Measurements from ENCODE around the gene BPTF. TPM values are rescaled to one million over a fixed set of nuclear protein-coding genes. Genes with fewer than 3 reads are reported as not detected.
"Not testable (repeated sequence)": the region's sequence is repeated elsewhere in the genome, so short reads cannot be mapped to it uniquely, and the experiment has no call there.

Gene BPTF
- total and polyA plus RNA-seq, 2 experiments from 2014 or later, result 15.6 to 26.9 TPM

GRCh38 chr17:67838538-67838937 lies 13.2 kb downstream of the BPTF start:
- 95 to 97% methylated on average over 3 of the region's 3 CpGs for WGBS, 2 experiments (ENCODE audit: low coverage in 1 of 2, low lambda C conversion rate in 2 of 2, missing lambda C conversion rate in 2 of 2)

GRCh38 chr17:67841992-67842391 lies 16.7 kb downstream of the BPTF start:
- H4K20me1 ChIP-seq (ENCODE audit: insufficient read depth), result peaks cover 7% of the 10 kb centered on the region; the same call in 1 of the 2 replicates
- H3K4me3 ChIP-seq, result no peak overlapping the region
- no peak for TF ChIP-seq EZH2phosphoT487 (IDR thresholded peaks at IDR 0.05; ENCODE audit: insufficient read depth, low read depth)
- no peak for TF ChIP-seq EZH2 (IDR thresholded peaks at IDR 0.05; ENCODE audit: insufficient read depth, poor library complexity, severe bottlenecking)
- H3K4me2 ChIP-seq (ENCODE audit: unreplicated experiment), result peak overlapping the region; percentile 9
- WGBS, 2 experiments (ENCODE audit: low coverage in 1 of 2, low lambda C conversion rate in 2 of 2, missing lambda C conversion rate in 2 of 2), result 94 to 97% methylated on average over 2 of the region's 2 CpGs
- DNase-seq, result peak; percentile 8
- H3K79me2 ChIP-seq (ENCODE audit: insufficient read depth), result peaks cover 100% of the 10 kb centered on the region
- no peaks in the 10 kb centered on the region for H3K9me2 ChIP-seq (ENCODE audit: insufficient read depth)
- H2AFZ ChIP-seq, result no peak overlapping the region
- no peaks in the 10 kb centered on the region for H3K9me3 ChIP-seq (ENCODE audit: low read depth)
- in situ Hi-C loops (cut with MboI), result no loop called here
- H3K27me3 ChIP-seq (replicated peaks; ENCODE audit: insufficient read depth), result no peaks in the 10 kb centered on the region
- H3K4me1 ChIP-seq (ENCODE audit: insufficient read depth), result peaks cover 25% of the 10 kb centered on the region
- H3F3A ChIP-seq (ENCODE audit: insufficient read depth), result peaks cover 23% of the 10 kb centered on the region
- 0 out of 2 replicates have a peak overlapping the region, but pooled peaks have one; percentile 0 for H3K9ac ChIP-seq
- H3K27ac ChIP-seq, result no peak overlapping the region
- no peaks in the 10 kb centered on the region for H3K36me3 ChIP-seq (ENCODE audit: low read depth)

More at GRCh38 chr17:67838538-67838937, 13.2 kb downstream of the BPTF start:
- DNase-seq, result no peak
- TF ChIP-seq EZH2 (IDR thresholded peaks at IDR 0.05; ENCODE audit: insufficient read depth, poor library complexity, severe bottlenecking) (no peak), EZH2phosphoT487 (IDR thresholded peaks at IDR 0.05; ENCODE audit: insufficient read depth, low read depth) (no peak)
- Histone ChIP-seq H3K9me2 (ENCODE audit: insufficient read depth) (no peaks in the 10 kb centered on the region), H3K4me3 (no peak overlapping the region), H3K9me3 (ENCODE audit: low read depth) (no peaks in the 10 kb centered on the region), H2AFZ (no peak overlapping the region), H3K36me3 (ENCODE audit: low read depth) (no peaks in the 10 kb centered on the region), H3K27me3 (replicated peaks; ENCODE audit: insufficient read depth) (no peaks in the 10 kb centered on the region), H4K20me1 (ENCODE audit: insufficient read depth) (no peaks in the 10 kb centered on the region; the same call in 1 of the 2 replicates), H3K79me2 (ENCODE audit: insufficient read depth) (peaks cover 95% of the 10 kb centered on the region), H3K9ac (no peak overlapping the region), H3K27ac (0 out of 2 replicates have a peak overlapping the region, but pooled peaks have one; percentile 77), H3K4me2 (ENCODE audit: unreplicated experiment) (no peak overlapping the region), H3F3A (ENCODE audit: insufficient read depth) (peaks cover 39% of the 10 kb centered on the region), H3K4me1 (ENCODE audit: insufficient read depth) (peaks cover 48% of the 10 kb centered on the region)
- in situ Hi-C loops (cut with MboI), result no loop called here

DNA sequence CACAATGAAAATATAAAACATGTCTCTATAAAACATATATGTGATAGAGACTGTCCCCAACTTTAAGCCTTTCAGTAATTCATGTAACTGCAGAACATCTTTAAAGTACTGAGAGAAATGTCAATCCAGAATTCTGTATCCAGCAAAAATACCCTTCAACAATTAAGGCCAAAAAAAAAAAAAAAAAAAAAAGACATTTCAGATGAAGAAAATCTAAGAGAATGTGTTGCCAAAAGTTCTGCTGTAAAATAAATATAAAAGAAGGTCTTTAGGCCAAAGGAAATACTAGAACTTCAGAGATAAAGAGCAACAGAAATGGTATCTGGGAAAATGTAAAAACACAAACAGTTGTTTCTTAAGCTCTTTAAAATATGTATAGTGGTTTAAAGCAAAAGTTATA lies 17.3 kb downstream of the BPTF start:
- TF ChIP-seq EZH2 (IDR thresholded peaks at IDR 0.05; ENCODE audit: insufficient read depth, poor library complexity, severe bottlenecking), result no peak
- TF ChIP-seq EZH2phosphoT487 (IDR thresholded peaks at IDR 0.05; ENCODE audit: insufficient read depth, low read depth), result no peak
- in situ Hi-C loops (cut with MboI), result no loop called here
- DNase-seq, result no peak
- Histone ChIP-seq H3K36me3 (ENCODE audit: low read depth) (no peaks in the 10 kb centered on the region), H3K27ac (no peak overlapping the region), H3F3A (ENCODE audit: insufficient read depth) (peaks cover 17% of the 10 kb centered on the region), H2AFZ (no peak overlapping the region), H3K27me3 (replicated peaks; ENCODE audit: insufficient read depth) (no peaks in the 10 kb centered on the region), H3K4me2 (ENCODE audit: unreplicated experiment) (peak overlapping the region; percentile 9), H3K9me3 (ENCODE audit: low read depth) (no peaks in the 10 kb centered on the region), H4K20me1 (ENCODE audit: insufficient read depth) (peaks cover 7% of the 10 kb centered on the region; the same call in 1 of the 2 replicates), H3K4me1 (ENCODE audit: insufficient read depth) (peaks cover 20% of the 10 kb centered on the region), H3K9me2 (ENCODE audit: insufficient read depth) (no peaks in the 10 kb centered on the region), H3K79me2 (ENCODE audit: insufficient read depth) (peaks cover 100% of the 10 kb centered on the region), H3K9ac (0 out of 2 replicates have a peak overlapping the region, but pooled peaks have one; percentile 0), H3K4me3 (no peak overlapping the region)

DNA sequence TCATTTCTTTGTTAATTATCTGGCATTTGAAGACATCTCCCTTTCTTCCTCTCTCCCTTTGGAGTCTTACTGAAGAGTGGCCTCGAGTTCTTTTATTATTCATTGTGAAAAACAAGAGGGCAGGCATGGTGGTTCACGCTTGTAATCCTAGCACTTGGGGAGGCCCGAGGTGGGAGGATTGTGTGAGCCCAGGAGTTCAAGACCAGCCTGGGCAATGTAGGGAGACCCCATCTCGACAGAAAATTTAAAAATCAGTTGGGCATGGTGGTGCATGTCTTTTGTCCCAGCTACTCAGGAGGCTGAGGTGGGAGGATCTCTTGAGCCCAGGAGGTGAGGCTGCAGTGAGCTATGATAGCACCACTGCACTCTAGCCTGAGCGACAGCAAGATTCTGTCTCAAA lies 20.1 kb downstream of the BPTF start:
- Histone ChIP-seq H3K9me2 (ENCODE audit: insufficient read depth) (no peaks in the 10 kb centered on the region), H3K9me3 (ENCODE audit: low read depth) (no peaks in the 10 kb centered on the region), H3K4me2 (ENCODE audit: unreplicated experiment) (no peak overlapping the region), H2AFZ (no peak overlapping the region), H3K4me3 (no peak overlapping the region), H4K20me1 (ENCODE audit: insufficient read depth) (peaks cover 7% of the 10 kb centered on the region; the same call in 1 of the 2 replicates), H3K9ac (no peak overlapping the region), H3F3A (ENCODE audit: insufficient read depth) (no peaks in the 10 kb centered on the region), H3K27ac (no peak overlapping the region), H3K79me2 (ENCODE audit: insufficient read depth) (peaks cover 100% of the 10 kb centered on the region), H3K4me1 (ENCODE audit: insufficient read depth) (peaks cover 10% of the 10 kb centered on the region), H3K27me3 (replicated peaks; ENCODE audit: insufficient read depth) (no peaks in the 10 kb centered on the region), H3K36me3 (ENCODE audit: low read depth) (no peaks in the 10 kb centered on the region)
- no peak for TF ChIP-seq EZH2phosphoT487 (IDR thresholded peaks at IDR 0.05; ENCODE audit: insufficient read depth, low read depth)
- no peak for TF ChIP-seq EZH2 (IDR thresholded peaks at IDR 0.05; ENCODE audit: insufficient read depth, poor library complexity, severe bottlenecking)
- in situ Hi-C loops (cut with MboI), result no loop called here
- WGBS, 2 experiments (ENCODE audit: low coverage in 1 of 2, low lambda C conversion rate in 2 of 2, missing lambda C conversion rate in 2 of 2), result 96 to 98% methylated on average over 5 of the region's 5 CpGs
- no peak for DNase-seq

- DNase-seq; H3K9me2 ChIP-seq (ENCODE audit: insufficient read depth): not testable (repeated sequence)
- H3K79me2 ChIP-seq (ENCODE audit: insufficient read depth), result peaks cover 100% of the 10 kb centered on the region
Observed at GRCh38 chr17:67848189-67848588, 22.9 kb downstream of the BPTF start.

DNA sequence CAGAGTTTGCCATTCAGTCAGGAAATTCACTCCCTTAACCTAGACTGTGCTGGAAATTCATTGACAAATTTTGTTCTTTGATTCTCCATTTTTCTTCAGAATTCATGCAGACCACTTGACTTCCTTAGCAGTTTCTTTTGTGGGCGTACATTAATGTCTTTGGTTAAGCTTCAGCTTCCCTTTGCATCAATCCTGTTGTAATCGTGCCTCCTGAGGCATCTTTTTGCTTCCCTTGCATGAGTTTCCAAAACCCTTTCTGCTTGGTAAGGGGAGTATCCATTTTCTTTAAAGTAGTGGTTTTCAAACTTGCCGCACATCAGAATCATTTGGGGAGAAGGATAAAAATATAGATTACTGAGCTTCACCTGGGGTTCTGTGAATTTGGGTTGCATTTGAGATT lies 23.5 kb downstream of the BPTF start:
- 0 out of 2 replicates have a peak, but pooled peaks cover 14% of the 10 kb centered on the region for H4K20me1 ChIP-seq (ENCODE audit: insufficient read depth)
- H3K4me1 ChIP-seq (ENCODE audit: insufficient read depth), result not testable (repeated sequence)

More at GRCh38 chr17:67848189-67848588, 22.9 kb downstream of the BPTF start:
- H3K4me2 ChIP-seq (ENCODE audit: unreplicated experiment); in situ Hi-C loops (cut with MboI); H3K9me3 ChIP-seq (ENCODE audit: low read depth); H2AFZ ChIP-seq; H3K36me3 ChIP-seq (ENCODE audit: low read depth); H3K4me3 ChIP-seq; H3K27me3 ChIP-seq (replicated peaks; ENCODE audit: insufficient read depth); H3K27ac ChIP-seq; H3K9ac ChIP-seq; H3F3A ChIP-seq (ENCODE audit: insufficient read depth); H3K4me1 ChIP-seq (ENCODE audit: insufficient read depth): not testable (repeated sequence)
- H4K20me1 ChIP-seq (ENCODE audit: insufficient read depth), result 0 out of 2 replicates have a peak, but pooled peaks cover 14% of the 10 kb centered on the region
- WGBS, 2 experiments (ENCODE audit: low coverage in 1 of 2, low lambda C conversion rate in 2 of 2, missing lambda C conversion rate in 2 of 2), result 97 to 99% methylated on average over 5 of the region's 5 CpGs

More for the DNA sequence above, 23.5 kb downstream of the BPTF start:
- 98 to 99% methylated on average over 3 of the region's 3 CpGs for WGBS, 2 experiments (ENCODE audit: low coverage in 1 of 2, low lambda C conversion rate in 2 of 2, missing lambda C conversion rate in 2 of 2)
- H3K9me2 ChIP-seq (ENCODE audit: insufficient read depth); H3K27me3 ChIP-seq (replicated peaks; ENCODE audit: insufficient read depth); H3K4me3 ChIP-seq; H2AFZ ChIP-seq; H3K27ac ChIP-seq; H3F3A ChIP-seq (ENCODE audit: insufficient read depth); H3K36me3 ChIP-seq (ENCODE audit: low read depth); DNase-seq; H3K9me3 ChIP-seq (ENCODE audit: low read depth); H3K4me2 ChIP-seq (ENCODE audit: unreplicated experiment); H3K9ac ChIP-seq; in situ Hi-C loops (cut with MboI): not testable (repeated sequence)
- H3K79me2 ChIP-seq (ENCODE audit: insufficient read depth), result peaks cover 100% of the 10 kb centered on the region

Data from GM23248 (cell line).